ENCODE measurements around the gene SPTB. TPM values are rescaled to one million over a fixed set of nuclear protein-coding genes. Genes with fewer than 3 reads are reported as not detected.

SPTB gene
- total and polyA plus RNA-seq, 9 of the 15 experiments (the other 6 are each of a cell fraction or from before 2014, with no cell fraction given): 0.21 to 45.9 (median 11.7) TPM

- TF ChIP-seq PBX2 (CRISPR knock-in tag; IDR thresholded peaks at IDR 0.05; ENCODE audit: low read depth) (no peak), PBX2 (tag; conservative IDR thresholded peaks at IDR 0.05; ENCODE audit: low read depth) (no peak), KDM2B (CRISPR knock-in tag; IDR thresholded peaks at IDR 0.05) (no peak), E2F4 (CRISPR knock-in tag; IDR thresholded peaks at IDR 0.05; ENCODE audit: low read depth) (no peak), TRIM25 (IDR thresholded peaks at IDR 0.05; ENCODE audit: borderline replicate concordance) (no peak), ZNF699 (CRISPR knock-in tag; IDR thresholded peaks at IDR 0.05; ENCODE audit: insufficient replicate concordance) (no peak), RBBP5 (IDR thresholded peaks at IDR 0.05; ENCODE audit: borderline replicate concordance, insufficient read depth, low read length, poor library complexity, severe bottlenecking) (no peak), RNF219 (CRISPR knock-in tag; IDR thresholded peaks at IDR 0.05) (no peak), ZNF239 (CRISPR knock-in tag; IDR thresholded peaks at IDR 0.05) (no peak), AFF4 (CRISPR knock-in tag; IDR thresholded peaks at IDR 0.05) (no peak), ZNF175 (CRISPR knock-in tag; IDR thresholded peaks at IDR 0.05; ENCODE audit: low read depth) (no peak), BDP1 (IDR thresholded peaks at IDR 0.05; ENCODE audit: insufficient read depth, insufficient read length) (no peak), GTF2E2 (tag; IDR thresholded peaks at IDR 0.05) (no peak), ZNF174 (CRISPR knock-in tag; IDR thresholded peaks at IDR 0.05) (no peak), NBN (IDR thresholded peaks at IDR 0.05; ENCODE audit: low read depth) (no peak)
Observed at GRCh38 chr14:64841121-64841651, 38.5 kb downstream of the SPTB start (continued).

All from K562 (cell line).